Astrocyte (in vitro differentiated cells and primary cell): ENCODE results near the gene MTMR6.

Experiments
- EZH2 ChIP-seq: IDR thresholded peaks from 2 replicates; pipeline ENCODE4 v1.6.1; 2012; ENCODE audit warnings: mild to moderate bottlenecking, low read length, inconsistent platforms; ENCODE audit not compliant: insufficient read depth
- TF ChIP-seq, protein P1 (sequence below): IDR thresholded peaks from 2 replicates; pipeline ENCODE4 v1.5.1; 2011; ENCODE audit warnings: low read depth, mild to moderate bottlenecking, inconsistent platforms, low read length, moderate library complexity; ENCODE audit not compliant: insufficient read depth

DNA sequence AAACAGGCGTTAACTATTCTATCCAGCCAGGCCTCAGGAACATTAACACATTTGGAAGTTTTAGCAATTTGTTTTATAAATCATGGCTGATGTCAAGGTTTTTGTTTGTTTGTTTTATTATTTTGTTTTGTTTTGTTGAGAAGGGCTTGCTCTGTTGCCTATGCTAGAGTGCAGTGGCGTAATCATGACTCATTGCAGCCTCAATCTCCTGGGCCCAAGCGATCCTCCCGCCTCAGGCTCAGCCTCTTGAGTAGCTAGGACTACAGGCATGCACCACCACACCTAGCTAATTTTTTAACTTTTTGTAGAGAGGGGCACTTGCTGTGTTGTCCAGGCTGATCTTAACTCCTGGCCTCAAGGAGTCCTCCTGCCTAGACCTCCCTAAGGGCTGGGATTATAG lies 42.4 kb upstream of the MTMR6 start:
- TF ChIP-seq, protein P1, sequence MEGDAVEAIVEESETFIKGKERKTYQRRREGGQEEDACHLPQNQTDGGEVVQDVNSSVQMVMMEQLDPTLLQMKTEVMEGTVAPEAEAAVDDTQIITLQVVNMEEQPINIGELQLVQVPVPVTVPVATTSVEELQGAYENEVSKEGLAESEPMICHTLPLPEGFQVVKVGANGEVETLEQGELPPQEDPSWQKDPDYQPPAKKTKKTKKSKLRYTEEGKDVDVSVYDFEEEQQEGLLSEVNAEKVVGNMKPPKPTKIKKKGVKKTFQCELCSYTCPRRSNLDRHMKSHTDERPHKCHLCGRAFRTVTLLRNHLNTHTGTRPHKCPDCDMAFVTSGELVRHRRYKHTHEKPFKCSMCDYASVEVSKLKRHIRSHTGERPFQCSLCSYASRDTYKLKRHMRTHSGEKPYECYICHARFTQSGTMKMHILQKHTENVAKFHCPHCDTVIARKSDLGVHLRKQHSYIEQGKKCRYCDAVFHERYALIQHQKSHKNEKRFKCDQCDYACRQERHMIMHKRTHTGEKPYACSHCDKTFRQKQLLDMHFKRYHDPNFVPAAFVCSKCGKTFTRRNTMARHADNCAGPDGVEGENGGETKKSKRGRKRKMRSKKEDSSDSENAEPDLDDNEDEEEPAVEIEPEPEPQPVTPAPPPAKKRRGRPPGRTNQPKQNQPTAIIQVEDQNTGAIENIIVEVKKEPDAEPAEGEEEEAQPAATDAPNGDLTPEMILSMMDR: no peak
- no peak for TF ChIP-seq EZH2
